Spleen (tissue), 7 donors: Measurements from ENCODE around the gene GPAM.

ENCODE experiments used
- POLR2A ChIP-seq, 3 donors: fragments of 450-650 bp; IDR thresholded peaks; one replicate each; pipeline ENCODE4 v1.5.1; 2017; ENCODE audit warnings: antibody characterized with exemption in 3 of 3, mild to moderate bottlenecking in 1 of 3
- POLR2AphosphoS5 ChIP-seq, 3 donors: sonication (generic); formaldehyde crosslinking; IDR thresholded peaks; one replicate each; pipeline ENCODE4 v1.5.1; 2017; ENCODE audit warnings: antibody characterized with exemption in 3 of 3
- TF ChIP-seq, protein P1 (sequence below), 11 experiments: fragments of 200-600 bp in 7 of 11; fragments of 450-650 bp in 4 of 11; sonication (generic) in 4 of 11; IDR thresholded peaks in 8 of 11; conservative IDR thresholded peaks in 3 of 11; 1 replicate in 7 of 11; 2 replicates in 4 of 11; pipeline versions ENCODE4 v1.4.0 to v1.8.0; 2016 to 2021; ENCODE audit warnings: antibody characterized with exemption in 11 of 11, inconsistent platforms in 4 of 11, mild to moderate bottlenecking in 1 of 11
- donor health status: DM: no; HTN: no; CAD: no; lungs with moderate emphysema.
- donor health status: DM: no; HTN: no; CAD: no.
- donor health status: DM: no; HTN: no; CAD: no.

DNA sequence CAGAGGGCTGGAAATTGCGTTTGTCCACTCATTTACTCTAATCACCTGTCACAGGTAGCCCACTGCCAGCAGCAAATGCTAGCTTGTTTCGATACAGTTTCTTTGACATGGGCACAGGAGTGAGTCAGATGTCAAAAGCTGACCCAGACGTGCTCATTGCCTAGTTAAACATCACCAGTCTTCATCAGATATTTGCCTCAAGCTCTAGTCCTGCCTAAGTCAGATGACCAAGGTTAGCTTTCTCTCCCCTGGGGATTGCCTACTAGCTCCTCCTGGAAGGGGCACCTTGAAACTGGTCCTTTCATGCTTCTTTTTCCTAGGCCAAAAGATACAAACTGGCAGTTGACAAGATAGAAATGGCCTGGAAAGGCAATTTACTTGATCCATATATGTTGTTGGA lies 35.2 kb downstream of the GPAM start:
- TF ChIP-seq POLR2AphosphoS5 (IDR thresholded peaks at IDR 0.05) (no peak), POLR2A (IDR thresholded peaks at IDR 0.05) (no peak)
- TF ChIP-seq, protein P1, sequence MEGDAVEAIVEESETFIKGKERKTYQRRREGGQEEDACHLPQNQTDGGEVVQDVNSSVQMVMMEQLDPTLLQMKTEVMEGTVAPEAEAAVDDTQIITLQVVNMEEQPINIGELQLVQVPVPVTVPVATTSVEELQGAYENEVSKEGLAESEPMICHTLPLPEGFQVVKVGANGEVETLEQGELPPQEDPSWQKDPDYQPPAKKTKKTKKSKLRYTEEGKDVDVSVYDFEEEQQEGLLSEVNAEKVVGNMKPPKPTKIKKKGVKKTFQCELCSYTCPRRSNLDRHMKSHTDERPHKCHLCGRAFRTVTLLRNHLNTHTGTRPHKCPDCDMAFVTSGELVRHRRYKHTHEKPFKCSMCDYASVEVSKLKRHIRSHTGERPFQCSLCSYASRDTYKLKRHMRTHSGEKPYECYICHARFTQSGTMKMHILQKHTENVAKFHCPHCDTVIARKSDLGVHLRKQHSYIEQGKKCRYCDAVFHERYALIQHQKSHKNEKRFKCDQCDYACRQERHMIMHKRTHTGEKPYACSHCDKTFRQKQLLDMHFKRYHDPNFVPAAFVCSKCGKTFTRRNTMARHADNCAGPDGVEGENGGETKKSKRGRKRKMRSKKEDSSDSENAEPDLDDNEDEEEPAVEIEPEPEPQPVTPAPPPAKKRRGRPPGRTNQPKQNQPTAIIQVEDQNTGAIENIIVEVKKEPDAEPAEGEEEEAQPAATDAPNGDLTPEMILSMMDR (IDR thresholded peaks at IDR 0.05 in 8 of 11, conservative IDR thresholded peaks at IDR 0.05 in 3 of 11) = no peak
